Breast epithelium (tissue), 4 donors: ENCODE results near the gene CADM2. TPM values are rescaled to one million over a fixed set of nuclear protein-coding genes. Genes with fewer than 3 reads are reported as not detected.

ENCODE experiments used
- DNase-seq, 2 donors: peaks; one replicate each; pipeline ENCODE4 v3.0.0-alpha.2; 2019; ENCODE audit warnings: low spot score in 2 of 2
- H3K27ac ChIP-seq, 2 donors: fragments of 200-600 bp; sonication (generic) in 1 of 2; one replicate each; pipeline ENCODE4 v1.5.1; 2016 to 2019; ENCODE audit warnings: mild to moderate bottlenecking in 1 of 2
- H3K27me3 ChIP-seq, 2 donors: fragments of 200-600 bp; sonication (generic) in 1 of 2; one replicate each; pipeline versions ENCODE4 v1.5.1 to v1.6.0; 2017 to 2019; ENCODE audit warnings: control low read depth in 1 of 2, mild to moderate bottlenecking in 1 of 2
- H3K36me3 ChIP-seq: fragments of 200-600 bp; one replicate; pipeline ENCODE4 v1.5.1; 2019
- H3K4me1 ChIP-seq, 2 donors: fragments of 200-600 bp; sonication (generic); one replicate each; pipeline ENCODE4 v1.5.1; 2016 to 2019; ENCODE audit warnings: control low read depth in 1 of 2
- H3K4me3 ChIP-seq, 3 donors: fragments of 200-600 bp; sonication (generic); 1 replicate in 2 of 3; 2 replicates in 1 of 3; pipeline ENCODE4 v1.5.1; 2016 to 2019; ENCODE audit warnings: mild to moderate bottlenecking in 3 of 3, moderate library complexity in 2 of 3
- H3K9me3 ChIP-seq, 2 donors: fragments of 200-600 bp; sonication (generic) in 1 of 2; one replicate each; pipeline ENCODE4 v1.5.1; 2016 to 2019; ENCODE audit warnings: control low read depth in 1 of 2
- POLR2A ChIP-seq: fragments of 450-650 bp; IDR thresholded peaks from one replicate; pipeline ENCODE4 v1.6.1; 2016; ENCODE audit warnings: antibody characterized with exemption, mild to moderate bottlenecking, moderate library complexity
- POLR2AphosphoS5 ChIP-seq, 3 donors: sonication (generic); formaldehyde crosslinking; IDR thresholded peaks; one replicate each; pipeline ENCODE4 v1.6.1; 2017; ENCODE audit warnings: antibody characterized with exemption in 3 of 3
- intact Hi-C: fragments of 100-400 bp; cut with DNase I; formaldehyde crosslinking; loops from one replicate; pipeline ENCODE4 v1.15.1; 2023; ENCODE audit warnings: low total_unique reads
- total RNA-seq, 3 donors: library from RNA; depleted of rRNA; stranded (reverse); fragments of >200 nt; gene quantifications; one replicate each; pipeline ENCODE4 v1.1.0, GENCODE V29; 2016
- TF ChIP-seq, protein P1 (sequence below), 3 donors: fragments of 450-650 bp; IDR thresholded peaks; one replicate each; pipeline ENCODE4 v1.5.1; 2016 to 2017; ENCODE audit warnings: antibody characterized with exemption in 3 of 3, mild to moderate bottlenecking in 3 of 3, moderate library complexity in 3 of 3

The CADM2 gene
- total RNA-seq, 3 donors from 2014 or later = 2.3 to 7.4 (median 6.9) TPM

DNA sequence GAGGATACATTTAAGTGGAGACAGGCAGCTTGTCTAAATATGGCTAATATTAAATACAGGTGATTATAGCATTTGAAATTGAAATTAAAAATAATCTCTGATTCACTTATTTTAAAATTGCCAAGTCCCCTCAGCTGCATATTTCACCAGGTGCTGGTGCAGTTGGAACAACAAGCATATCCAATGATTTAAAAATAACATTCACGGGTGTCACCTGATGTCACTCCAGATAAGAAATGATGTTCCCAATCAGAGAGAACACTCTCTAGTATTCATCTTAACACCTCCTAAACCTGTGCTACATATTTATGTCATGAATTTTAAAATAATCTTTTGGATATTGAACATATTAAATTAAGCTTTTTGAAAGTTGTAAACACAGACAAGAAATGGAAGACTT, 249.9 kb downstream of the CADM2 start:
- DNase-seq = no peak
- Histone ChIP-seq H3K27ac (no peak overlapping the region), H3K36me3 (no peaks in the 10 kb centered on the region), H3K4me1 (no peaks in the 10 kb centered on the region), H3K27me3 (no peaks in the 10 kb centered on the region), H3K4me3 (no peak overlapping the region), H3K9me3 (no peaks in the 10 kb centered on the region)
- TF ChIP-seq, protein P1, sequence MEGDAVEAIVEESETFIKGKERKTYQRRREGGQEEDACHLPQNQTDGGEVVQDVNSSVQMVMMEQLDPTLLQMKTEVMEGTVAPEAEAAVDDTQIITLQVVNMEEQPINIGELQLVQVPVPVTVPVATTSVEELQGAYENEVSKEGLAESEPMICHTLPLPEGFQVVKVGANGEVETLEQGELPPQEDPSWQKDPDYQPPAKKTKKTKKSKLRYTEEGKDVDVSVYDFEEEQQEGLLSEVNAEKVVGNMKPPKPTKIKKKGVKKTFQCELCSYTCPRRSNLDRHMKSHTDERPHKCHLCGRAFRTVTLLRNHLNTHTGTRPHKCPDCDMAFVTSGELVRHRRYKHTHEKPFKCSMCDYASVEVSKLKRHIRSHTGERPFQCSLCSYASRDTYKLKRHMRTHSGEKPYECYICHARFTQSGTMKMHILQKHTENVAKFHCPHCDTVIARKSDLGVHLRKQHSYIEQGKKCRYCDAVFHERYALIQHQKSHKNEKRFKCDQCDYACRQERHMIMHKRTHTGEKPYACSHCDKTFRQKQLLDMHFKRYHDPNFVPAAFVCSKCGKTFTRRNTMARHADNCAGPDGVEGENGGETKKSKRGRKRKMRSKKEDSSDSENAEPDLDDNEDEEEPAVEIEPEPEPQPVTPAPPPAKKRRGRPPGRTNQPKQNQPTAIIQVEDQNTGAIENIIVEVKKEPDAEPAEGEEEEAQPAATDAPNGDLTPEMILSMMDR (IDR thresholded peaks at IDR 0.05) = no peak
- TF ChIP-seq POLR2A (no peak), POLR2AphosphoS5 (IDR thresholded peaks at IDR 0.05) (no peak)
- intact Hi-C loops = no loop called here

DNA sequence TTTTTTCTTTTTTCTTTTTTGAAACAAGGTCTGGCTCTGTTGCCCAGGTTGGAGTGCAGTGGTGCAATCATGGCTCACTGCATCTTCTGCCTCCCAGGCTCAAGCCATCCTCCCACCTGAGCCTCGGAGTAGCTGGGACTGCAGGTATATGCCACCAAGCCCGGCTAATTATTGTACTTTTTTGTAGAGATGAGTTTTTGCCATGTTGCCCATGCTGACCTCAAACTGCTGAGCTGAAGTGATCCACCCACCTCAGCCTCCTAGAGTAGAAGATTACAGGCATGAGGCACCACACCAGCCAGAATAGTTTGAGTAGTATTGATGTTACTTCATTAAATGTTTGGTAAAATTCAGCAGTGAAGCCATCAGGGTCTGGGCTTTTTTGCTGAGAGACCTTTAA, 251.8 kb downstream of the CADM2 start:
- Histone ChIP-seq H3K36me3 (no peaks in the 10 kb centered on the region), H3K9me3 (no peaks in the 10 kb centered on the region), H3K27ac (no peak overlapping the region), H3K4me3 (no peak overlapping the region), H3K27me3 (no peaks in the 10 kb centered on the region), H3K4me1 (no peaks in the 10 kb centered on the region)
- TF ChIP-seq, protein P1 (IDR thresholded peaks at IDR 0.05) = no peak
- TF ChIP-seq POLR2AphosphoS5 (IDR thresholded peaks at IDR 0.05) = no peak
- no peak for TF ChIP-seq POLR2A
- DNase-seq = no peak
- intact Hi-C loops = no loop called here

DNA sequence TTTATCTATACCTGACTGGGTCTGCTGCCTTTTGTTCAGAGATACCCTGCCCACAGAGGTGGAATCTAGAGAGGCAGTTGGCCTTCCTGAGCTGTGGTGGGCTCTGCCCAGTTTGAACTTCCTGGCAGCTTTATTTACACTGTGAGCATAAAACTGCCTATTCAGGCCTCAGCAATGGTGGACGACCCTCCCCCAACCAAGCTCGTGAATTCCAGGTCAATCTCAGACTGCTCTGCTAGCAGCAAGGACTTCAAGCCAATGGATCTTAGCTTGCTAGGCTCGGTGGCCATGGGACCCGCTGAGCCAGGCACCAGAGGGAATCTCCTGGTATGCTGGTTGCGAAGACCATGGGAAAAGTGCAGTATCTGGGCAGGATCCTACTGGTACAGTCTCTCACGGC, 270.2 kb downstream of the CADM2 start:
- DNase-seq = no peak
- no peak for TF ChIP-seq POLR2A
- no peak for TF ChIP-seq POLR2AphosphoS5 (IDR thresholded peaks at IDR 0.05)
- TF ChIP-seq, protein P1 (IDR thresholded peaks at IDR 0.05) = no peak

DNA sequence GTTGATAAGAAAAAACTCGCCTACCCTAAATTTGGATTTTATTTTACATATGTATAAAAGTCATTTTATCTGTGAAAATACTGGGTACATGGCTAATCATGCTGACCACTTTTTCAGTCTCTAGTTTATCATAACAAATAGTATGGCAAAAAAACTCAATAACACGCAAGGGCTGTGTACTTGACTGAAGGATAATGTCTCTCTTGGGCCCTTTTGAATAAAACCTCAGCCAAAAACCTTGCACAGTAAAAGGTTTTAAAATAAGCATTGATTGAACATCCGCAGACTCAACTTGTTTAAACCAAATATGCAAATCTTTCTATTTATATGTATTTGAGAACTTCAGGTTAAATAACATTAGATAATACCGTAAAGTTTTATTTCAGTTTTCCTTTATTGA, 285.3 kb downstream of the CADM2 start:
- Histone ChIP-seq H3K27me3 (no peaks in the 10 kb centered on the region), H3K9me3 (no peaks in the 10 kb centered on the region), H3K4me1 (no peaks in the 10 kb centered on the region), H3K27ac (no peak overlapping the region), H3K36me3 (no peaks in the 10 kb centered on the region), H3K4me3 (no peak overlapping the region)
- intact Hi-C loops = no loop called here
- TF ChIP-seq POLR2A (no peak), POLR2AphosphoS5 (IDR thresholded peaks at IDR 0.05) (no peak)
- TF ChIP-seq, protein P1 (IDR thresholded peaks at IDR 0.05) = no peak
- no peak for DNase-seq

More for the DNA sequence above, 270.2 kb downstream of the CADM2 start:
- Histone ChIP-seq H3K27ac (no peak overlapping the region), H3K36me3 (no peaks in the 10 kb centered on the region), H3K9me3 (no peaks in the 10 kb centered on the region), H3K4me3 (no peak overlapping the region), H3K4me1 (no peaks in the 10 kb centered on the region), H3K27me3 (no peaks in the 10 kb centered on the region)
- intact Hi-C loops = no loop called here

DNA sequence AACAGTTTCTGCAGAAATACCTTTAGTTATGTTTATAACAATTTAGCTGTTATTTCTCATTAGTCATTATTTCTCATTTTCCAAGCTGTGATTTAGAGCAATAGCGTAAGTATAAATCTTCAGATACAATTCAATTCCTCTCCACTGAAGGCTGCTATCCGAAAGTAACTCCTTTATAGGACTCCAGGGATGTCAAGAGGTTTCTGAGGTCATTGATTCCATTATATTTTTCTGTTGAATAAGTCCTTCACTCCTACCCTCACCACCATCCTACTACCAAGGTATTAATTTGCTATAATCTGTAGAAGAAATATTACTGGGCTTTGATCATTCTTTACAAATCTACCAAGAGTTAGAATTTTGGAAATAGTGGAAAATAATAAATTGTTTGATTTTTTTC, 285.7 kb downstream of the CADM2 start:
- Histone ChIP-seq H3K36me3 (no peaks in the 10 kb centered on the region), H3K4me1 (no peaks in the 10 kb centered on the region), H3K27me3 (no peaks in the 10 kb centered on the region), H3K9me3 (no peaks in the 10 kb centered on the region), H3K4me3 (no peak overlapping the region), H3K27ac (no peak overlapping the region)
- no peak for TF ChIP-seq POLR2A
- TF ChIP-seq, protein P1 (IDR thresholded peaks at IDR 0.05) = no peak
- no peak for TF ChIP-seq POLR2AphosphoS5 (IDR thresholded peaks at IDR 0.05)
- intact Hi-C loops = no loop called here
- no peak for DNase-seq
